NCI-H2107 (cell line): ENCODE results near the gene TBL1X.
"Not testable (repeated sequence)": the region's sequence is repeated elsewhere in the genome, so short reads cannot be mapped to it uniquely, and the experiment has no call there.

Experiments used
- DNase-seq: peaks from one replicate; lab custom pipeline; 2025; lab: John Stamatoyannopoulos, UW

TBL1X gene

GRCh38 chrX:9464435-9465371 lies at the start of gene TBL1X:
Gene TBL1X (plus strand): TSS chrX:9465058. CDS start chrX:9653587, 188,529 bp downstream.
- peak; percentile 42 for DNase-seq

- DNase-seq, result no peak
Observed at GRCh38 chrX:9416562-9417348, 48.1 kb upstream of the TBL1X start.

DNA sequence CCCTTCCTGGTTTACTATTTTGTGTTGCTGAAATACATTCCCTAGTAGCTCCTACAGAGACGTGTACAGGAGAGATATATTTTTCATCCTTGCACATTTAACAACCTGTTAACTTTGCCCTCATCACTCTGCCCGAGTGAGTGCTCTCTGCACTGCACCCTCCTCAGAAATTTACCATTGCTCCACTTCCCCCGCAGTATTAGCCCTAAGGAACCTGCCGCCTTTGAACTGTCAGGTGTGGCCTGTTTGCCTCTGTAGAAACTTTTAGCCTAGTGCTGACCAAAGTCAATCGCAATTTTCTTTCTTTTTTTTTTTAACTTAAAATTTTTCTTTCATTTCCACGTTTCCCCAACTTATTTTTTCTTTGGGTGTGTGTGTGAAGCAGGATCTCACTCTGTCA lies 46.6 kb upstream of the TBL1X start:
- no peak for DNase-seq

GRCh38 chrX:9420275-9421265 lies 44.3 kb upstream of the TBL1X start:
- DNase-seq, result no peak

- peak; percentile 8 for DNase-seq
Observed at GRCh38 chrX:9429767-9430166, 35.1 kb upstream of the TBL1X start.

- DNase-seq, result no peak
Observed at GRCh38 chrX:9430346-9430921, 34.4 kb upstream of the TBL1X start.

GRCh38 chrX:9431281-9431680 lies 33.6 kb upstream of the TBL1X start:
- no peak for DNase-seq

GRCh38 chrX:9433596-9433995 lies 31.3 kb upstream of the TBL1X start:
- DNase-seq, result no peak

- DNase-seq, result no peak
Observed at GRCh38 chrX:9434051-9434550, 30.8 kb upstream of the TBL1X start.

DNA sequence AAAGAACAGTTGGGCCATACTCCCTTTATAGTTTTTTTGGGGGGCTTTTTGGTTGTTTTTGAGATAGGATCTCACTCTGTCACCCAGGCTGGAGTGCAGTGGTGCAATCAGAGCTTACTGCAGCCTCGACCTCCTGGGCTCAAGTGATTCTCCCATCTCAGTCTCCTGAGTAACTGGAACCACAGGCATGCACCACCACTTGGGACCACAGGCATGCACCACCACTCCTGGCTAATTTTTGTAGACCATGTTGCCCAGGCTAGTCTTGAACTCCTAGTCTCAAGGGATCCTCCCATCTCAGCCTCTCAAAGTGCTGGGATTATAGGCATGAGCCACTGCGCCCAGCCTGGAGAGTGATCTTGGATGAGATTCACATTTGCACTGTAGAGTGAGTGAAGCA lies 29.8 kb upstream of the TBL1X start:
- not testable (repeated sequence) for DNase-seq

- DNase-seq, result no peak
Observed at GRCh38 chrX:9436812-9437211, 28.0 kb upstream of the TBL1X start.

- no peak for DNase-seq
Observed at GRCh38 chrX:9438933-9439494, 25.8 kb upstream of the TBL1X start.

DNA sequence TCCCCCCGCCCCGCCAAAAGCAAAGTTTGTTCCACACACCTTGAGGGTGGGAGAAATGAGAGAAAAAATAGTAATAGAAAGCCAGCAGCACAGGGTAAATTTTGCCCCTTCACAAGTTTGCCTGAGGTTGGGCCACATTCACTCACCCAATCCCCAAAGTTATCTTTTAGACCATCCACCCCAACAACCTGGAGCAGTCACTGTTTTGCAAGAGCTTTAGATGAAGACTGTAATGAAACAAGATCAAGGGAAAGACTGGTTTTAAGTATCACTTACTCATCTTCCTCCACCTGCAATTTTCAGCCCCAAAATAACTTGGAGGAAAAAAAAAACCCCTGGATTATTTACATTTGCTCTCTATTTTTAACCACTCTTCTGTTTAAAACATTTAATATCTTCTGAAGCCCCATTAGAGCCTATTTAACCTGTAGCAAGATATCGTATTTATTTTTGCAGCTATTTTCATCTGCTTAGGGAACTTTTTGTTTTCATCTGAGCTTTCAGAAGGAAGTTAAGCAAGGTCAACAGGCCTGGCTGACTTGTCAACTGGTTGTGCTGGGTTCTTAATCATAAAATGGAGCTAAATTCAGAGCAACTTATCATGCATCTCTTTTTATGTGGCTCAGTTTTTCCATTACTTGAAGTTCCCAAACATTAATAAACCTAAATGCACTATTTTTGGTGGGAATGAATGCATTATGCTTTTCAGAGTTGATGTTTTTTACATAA lies 24.6 kb upstream of the TBL1X start:
- DNase-seq, result no peak

- no peak for DNase-seq
Observed at GRCh38 chrX:9442056-9442455, 22.8 kb upstream of the TBL1X start.

DNA sequence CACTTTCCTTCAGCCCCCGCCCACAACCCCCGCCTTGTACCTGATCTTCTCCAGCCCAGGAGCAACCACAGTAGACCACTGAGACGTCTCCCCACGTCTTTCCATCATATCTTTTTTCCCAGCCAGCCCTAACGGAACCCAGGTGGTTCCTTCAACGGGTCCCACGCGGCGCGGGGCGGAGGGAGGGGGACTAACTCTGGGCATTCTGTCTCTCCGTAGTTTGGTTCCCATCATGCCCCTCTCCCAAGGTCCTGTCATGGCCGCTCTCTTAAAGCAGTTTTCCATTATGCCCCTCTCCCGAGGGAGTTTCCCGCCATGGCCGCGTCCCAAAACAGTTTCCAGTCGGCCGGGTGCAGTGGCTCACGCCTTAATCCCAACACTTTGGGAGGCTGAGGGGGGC lies 21.5 kb upstream of the TBL1X start:
- no peak for DNase-seq

DNA sequence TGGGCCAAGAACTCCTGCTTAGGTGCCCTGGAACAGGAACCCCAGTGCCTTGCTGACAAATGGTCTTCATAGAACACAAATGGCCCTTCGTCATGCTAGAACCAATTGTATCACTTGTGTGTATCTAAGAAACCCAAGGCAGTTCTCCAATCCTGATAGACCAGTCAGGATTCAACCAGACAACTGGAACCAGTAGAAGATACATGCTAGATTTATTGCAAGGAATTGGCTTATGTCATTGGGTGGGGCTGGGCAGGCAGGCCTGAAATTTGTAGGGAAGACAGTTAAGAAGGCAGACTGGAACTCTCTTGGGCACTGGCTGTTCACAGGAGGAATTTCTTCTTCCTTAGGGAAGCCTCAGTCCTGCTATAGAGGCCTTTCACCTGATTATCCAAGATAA lies 17.0 kb upstream of the TBL1X start:
- no peak for DNase-seq

GRCh38 chrX:9456250-9457074 lies 8.4 kb upstream of the TBL1X start:
- no peak for DNase-seq

DNA sequence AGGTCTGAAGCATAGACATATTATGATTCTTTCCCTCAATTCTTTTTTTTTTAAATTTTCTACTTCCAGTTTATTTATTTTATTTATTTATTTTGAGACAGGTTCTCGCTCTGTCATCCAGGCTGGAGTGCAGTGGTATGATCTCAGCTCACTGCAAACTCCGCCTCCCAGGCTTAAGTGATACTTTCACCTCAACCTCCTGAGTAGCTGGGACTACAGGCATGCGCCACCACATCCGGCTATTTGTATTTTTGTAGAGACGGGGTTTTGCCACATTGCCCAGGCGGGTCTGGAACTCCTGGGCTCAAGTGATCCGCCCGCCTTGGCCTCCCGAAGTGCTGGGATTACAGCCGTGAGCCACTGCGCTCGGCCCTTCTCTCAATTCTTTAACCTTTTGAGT lies 6.8 kb upstream of the TBL1X start:
- not testable (repeated sequence) for DNase-seq

DNA sequence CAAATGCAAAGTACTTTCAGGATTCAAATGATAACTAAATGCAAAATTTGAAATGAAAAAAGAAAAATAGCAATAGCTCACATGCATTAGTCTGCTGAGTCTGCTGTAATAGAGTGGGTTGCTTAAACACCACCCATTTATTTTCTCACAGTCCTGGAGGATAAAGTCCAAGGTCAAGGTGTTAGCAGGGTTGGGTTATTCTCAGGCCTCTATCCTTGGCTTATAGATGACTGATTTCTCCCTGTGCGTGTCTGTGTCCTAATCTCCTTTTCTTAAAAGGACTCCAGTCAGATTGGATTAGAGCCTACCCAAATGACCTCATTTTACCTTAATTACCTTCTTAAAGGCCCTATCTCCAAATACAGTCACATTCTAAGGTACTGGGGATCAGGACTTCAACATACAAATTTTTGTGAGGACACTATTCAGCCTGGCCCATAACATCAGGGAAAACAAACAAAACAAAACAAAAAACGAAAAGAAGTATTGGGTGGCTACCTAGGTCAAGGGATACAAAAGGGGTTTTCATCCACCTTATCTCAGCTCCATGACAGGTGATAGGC lies 6.3 kb upstream of the TBL1X start:
- DNase-seq, result no peak
